HL-60 (cell line): ENCODE data around the gene EPHX1.

Source experiments
- POLR2AphosphoS5 ChIP-seq: IDR thresholded peaks from 2 replicates; pipeline ENCODE4 v1.6.1; 2012; ENCODE audit warnings: low read depth
- TF ChIP-seq, protein P1 (sequence below): IDR thresholded peaks from one replicate; pipeline ENCODE4 v1.5.1; 2011; ENCODE audit warnings: low read length, control low read depth, inconsistent platforms; ENCODE audit not compliant: insufficient read depth

DNA sequence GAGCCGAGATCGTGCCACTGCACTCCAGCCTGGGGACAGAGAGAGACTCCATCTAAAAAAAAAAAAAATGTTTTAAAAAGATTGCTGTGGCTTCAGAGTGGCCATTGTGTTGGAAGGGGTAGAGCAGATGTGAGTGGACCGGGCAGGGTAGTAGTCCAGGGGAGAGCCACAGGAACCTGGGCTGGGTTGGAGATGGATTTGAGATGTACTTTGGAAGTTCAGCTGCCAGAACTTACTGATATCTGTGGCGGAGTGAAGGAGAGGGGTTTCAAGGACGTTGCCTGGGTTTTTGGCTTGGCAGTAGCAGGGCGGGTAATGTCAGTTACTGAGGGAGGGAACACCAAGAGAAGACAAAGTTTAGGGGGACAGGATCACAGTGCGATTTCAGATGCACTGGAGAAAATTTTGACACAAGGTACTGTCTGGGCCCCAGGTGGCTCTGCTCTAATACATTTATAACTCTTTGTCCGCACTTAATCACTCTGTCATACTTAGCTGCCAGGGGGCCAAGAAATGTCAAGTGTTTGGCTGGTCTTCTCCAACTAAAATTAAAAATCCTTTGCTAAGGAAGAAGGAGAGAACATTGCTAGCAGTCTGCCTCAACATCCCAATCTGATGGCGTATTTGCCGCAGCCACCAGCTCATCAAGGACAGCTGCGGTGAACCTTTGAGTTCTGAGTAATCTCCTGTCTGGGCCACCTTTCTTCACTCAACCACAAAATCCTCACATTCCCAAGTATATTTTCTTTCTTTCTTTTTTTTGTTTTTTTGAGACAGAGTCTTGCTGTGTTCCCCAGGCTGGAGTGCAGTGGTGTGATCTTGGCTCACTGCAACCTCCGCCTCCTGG, 9.6 kb downstream of the EPHX1 start:
- TF ChIP-seq, protein P1, sequence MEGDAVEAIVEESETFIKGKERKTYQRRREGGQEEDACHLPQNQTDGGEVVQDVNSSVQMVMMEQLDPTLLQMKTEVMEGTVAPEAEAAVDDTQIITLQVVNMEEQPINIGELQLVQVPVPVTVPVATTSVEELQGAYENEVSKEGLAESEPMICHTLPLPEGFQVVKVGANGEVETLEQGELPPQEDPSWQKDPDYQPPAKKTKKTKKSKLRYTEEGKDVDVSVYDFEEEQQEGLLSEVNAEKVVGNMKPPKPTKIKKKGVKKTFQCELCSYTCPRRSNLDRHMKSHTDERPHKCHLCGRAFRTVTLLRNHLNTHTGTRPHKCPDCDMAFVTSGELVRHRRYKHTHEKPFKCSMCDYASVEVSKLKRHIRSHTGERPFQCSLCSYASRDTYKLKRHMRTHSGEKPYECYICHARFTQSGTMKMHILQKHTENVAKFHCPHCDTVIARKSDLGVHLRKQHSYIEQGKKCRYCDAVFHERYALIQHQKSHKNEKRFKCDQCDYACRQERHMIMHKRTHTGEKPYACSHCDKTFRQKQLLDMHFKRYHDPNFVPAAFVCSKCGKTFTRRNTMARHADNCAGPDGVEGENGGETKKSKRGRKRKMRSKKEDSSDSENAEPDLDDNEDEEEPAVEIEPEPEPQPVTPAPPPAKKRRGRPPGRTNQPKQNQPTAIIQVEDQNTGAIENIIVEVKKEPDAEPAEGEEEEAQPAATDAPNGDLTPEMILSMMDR = no peak
- TF ChIP-seq POLR2AphosphoS5 = no peak
